NCI-H187 (cell line): Measurements from ENCODE around the gene ADD3.
"Not testable (repeated sequence)": the region's sequence is repeated elsewhere in the genome, so short reads cannot be mapped to it uniquely, and the experiment has no call there.

Source experiments
- DNase-seq, 2 experiments: peaks; one replicate each; lab custom pipeline; 2025; lab: John Stamatoyannopoulos, UW

Gene ADD3

GRCh38 chr10:110103921-110104461 lies 96.2 kb downstream of the ADD3 start:
- DNase-seq: no peak

DNA sequence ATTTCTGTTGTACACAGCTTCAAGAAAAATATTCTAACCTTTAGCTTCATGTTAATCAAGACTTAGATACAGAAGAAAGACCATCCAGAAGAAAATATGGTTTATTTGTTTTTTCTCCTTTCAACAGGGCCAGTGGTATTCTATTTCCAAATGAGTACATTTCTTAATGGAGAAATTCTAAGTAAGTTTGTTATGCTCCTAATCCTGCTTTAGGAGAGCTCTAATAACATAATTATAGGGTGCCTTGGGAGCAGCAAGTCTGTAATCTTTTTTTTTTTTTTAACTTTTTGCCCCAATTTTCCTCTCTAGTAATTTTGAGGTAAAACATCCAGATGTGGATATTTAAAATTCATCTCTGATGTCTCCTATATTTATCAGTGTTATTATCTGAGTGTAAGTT lies 98.1 kb downstream of the ADD3 start:
- no peak for DNase-seq

DNA sequence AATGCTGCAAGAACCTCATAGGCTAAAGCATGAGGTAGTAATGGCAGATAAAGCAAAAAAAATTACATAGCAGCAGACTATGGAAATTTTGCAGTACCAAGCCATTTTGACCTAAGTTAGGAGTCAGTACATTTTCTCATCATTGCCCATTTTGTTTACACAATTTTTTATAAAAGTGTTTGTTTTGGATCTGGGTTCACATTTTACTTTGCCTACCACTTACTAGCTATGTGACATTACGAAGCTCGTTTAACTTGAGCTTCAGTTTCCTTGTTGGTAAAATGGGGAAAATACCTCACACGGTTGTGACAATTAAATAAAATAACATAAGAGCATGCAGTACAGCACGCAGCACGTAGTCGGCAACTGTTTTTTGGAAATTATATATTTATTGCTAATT lies 99.6 kb downstream of the ADD3 start:
- DNase-seq: no peak

DNA sequence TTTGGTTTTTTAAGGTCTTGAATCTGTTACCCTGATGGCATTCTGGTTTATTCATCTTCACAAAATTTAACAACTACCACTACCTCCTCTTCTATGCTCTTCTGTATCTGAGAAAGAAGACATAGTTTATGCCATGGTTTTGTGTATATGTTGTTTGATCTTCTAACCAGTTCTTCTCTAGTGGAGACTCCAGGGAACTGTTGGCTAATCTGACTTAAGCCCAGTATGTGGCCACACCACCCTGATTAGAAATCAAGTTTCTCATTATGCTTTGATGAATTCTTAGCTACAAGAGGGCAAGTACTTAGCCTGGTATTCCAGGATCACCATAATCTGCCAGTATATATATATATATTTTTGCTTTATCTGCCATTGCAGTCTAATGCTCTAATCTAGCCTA lies 100.1 kb downstream of the ADD3 start:
- DNase-seq: no peak

DNA sequence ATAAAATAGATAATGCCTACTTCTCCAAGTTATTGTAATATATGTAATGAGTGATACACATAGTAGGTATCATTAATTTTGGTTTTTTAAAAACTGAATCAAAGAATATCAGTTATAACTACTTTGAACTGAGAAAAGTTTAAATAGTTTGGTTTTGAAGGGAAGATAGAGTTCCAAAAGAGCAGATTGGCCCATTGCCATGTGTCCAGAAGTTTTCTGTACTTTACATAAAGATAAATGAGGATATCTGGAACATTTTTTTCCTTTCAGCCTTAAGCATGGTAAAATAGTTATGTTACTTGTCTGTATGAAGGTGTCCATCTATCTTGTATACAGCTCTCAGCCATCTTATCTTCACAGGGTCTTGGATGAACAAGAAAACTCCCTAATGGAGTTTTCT lies 101.7 kb downstream of the ADD3 start:
- DNase-seq: no peak

DNA sequence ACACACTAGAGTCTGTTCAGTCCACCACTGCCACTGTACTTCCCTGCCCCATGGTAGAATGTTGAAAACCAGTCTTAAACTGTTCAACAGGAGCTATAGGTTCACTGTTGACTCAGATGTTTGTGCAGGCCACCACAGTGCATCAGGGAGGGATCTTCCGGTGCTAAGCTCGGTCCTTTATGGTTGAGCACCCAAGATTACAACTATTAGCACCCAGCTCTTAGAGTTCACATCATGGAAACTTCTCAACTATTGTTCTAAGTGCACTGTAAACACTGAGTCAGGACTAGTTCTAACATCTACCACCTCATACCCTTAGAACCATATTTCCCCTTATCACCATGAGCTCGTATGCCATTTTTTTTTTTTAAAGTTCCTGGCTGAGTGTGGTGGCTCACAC lies 102.6 kb downstream of the ADD3 start:
- DNase-seq: no peak

DNA sequence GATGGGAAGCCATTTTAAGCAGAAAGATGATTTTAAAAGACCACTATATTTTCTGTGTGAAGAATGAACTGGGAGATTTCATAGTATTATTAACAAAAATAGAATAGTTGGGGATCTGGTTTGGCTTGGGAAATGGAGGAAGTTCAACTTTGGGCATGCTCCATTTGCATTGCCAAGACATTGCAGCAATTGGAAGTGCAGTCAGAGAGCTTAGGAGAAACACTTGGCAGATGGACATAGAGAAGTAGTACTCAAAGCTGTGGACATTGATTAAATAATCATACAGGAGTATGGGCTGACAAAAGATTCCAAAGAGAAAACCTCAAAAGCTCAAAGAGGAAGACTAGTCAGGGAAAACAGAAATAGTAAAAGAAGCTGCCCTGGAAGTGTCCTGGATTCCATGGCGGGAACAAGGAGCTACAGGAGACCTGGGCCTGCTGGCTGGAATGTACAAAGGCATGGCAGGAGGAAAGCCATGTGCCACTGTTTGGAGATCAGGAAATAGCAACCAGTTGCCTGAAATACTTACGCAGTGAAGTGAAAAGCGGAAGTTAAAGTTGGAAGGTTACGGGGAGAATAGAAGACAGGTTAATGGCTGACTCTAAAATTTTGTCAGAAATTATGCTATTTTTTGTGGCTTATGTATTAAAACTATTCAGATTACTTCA lies 106.0 kb downstream of the ADD3 start:
- DNase-seq: no peak

DNA sequence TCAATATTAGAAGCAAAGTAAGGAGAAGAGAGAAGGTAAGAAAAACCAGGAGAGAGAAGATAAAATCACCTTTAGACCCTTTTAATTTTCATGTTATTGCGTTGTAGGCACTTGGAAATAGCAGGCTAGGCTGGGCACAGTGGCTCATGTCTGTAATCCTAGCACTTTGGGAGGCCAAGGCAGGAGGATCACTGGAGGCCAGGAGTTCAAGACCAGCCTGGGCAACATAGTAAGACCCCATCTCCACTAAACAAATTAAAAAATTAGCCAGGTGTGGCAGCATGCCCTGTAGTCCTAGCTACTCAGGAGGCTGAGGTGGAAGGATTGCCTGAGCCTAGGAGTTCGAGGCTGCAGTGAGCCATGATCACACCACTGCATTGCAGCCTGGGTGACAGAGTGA lies 106.9 kb downstream of the ADD3 start:
- not testable (repeated sequence) for DNase-seq

GRCh38 chr10:110115784-110116520 lies 108.2 kb downstream of the ADD3 start:
- no peak for DNase-seq

- no peak for DNase-seq
Observed at GRCh38 chr10:110118891-110119621, 111.3 kb downstream of the ADD3 start.

DNA sequence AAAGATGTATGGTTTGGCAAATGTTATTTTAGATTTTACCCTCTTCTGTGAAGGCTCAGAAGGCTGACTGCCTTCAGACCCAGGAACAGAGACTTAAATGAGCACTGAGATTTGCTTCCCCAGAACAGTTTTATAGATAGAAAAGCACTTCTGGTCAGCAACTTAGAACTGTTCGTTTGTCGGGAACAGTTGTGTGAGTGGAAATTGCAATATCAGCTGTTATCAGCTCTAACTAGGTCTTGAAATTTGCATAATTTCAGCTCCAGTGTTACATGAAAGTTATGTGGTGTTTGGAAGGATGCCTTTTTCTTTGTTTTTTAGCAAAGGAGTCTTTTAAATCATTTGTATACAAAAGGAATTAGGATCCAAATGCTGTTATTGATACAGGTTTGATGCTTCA lies 115.8 kb downstream of the ADD3 start:
- no peak for DNase-seq

DNA sequence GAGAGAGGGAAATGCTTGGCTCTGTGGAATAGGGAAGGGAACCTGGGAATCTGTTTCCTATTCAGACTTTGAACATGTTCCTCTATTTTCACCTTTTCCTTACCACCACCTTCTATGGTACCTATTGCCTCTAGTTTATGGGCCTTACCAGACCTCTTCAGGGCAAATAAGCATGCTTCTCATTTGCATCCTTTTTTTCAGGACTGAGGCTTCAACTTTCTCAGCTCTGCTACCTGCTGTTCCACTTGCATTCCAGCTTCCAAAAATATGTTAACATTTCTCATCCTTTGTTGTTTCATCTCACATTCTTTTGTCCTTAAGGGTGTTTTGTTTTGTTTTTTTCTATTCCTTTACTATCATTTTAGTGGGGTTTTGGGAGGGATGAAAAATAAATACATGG lies 121.7 kb downstream of the ADD3 start:
- no peak for DNase-seq

GRCh38 chr10:110134917-110135316 lies 127.1 kb downstream of the ADD3 start:
- DNase-seq: no peak

DNA sequence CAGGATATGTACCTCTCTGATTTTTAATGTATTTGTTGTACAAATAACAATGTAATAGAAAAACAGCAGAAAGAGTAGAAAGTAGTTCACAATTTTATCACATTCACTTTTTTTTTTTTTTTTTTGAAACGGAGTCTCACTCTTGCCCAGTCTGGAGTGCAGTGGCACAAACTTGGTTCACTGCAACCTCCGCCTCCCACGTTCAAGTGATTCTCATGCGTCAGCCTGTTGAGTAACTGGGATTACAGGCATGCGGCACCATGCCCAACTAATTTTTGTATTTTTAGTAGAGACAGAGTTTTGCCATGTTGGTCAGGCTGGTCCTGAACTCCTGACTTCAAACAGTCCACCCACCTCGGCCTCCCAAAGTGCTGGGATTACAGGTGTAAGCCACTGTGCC lies 128.1 kb downstream of the ADD3 start:
- not testable (repeated sequence) for DNase-seq

DNA sequence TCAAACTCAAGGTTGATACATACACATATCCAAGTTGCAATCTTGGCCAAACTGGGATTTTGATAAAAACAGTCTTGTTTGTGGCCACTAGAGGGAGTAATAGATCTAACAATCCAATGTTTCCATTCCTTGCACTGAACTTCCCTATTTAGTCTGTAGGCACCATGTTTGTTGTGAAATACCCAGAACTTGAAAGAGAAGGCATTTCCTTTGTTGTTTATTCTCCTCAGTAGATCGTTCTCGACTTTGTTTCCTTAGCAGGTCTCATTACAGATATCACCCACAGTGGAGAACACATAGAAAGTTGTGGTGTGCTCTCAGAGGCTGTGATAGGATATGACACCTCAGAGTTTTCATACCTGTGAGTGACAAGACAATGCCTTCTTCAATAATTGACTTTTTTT lies 129.4 kb downstream of the ADD3 start:
- no peak for DNase-seq

DNA sequence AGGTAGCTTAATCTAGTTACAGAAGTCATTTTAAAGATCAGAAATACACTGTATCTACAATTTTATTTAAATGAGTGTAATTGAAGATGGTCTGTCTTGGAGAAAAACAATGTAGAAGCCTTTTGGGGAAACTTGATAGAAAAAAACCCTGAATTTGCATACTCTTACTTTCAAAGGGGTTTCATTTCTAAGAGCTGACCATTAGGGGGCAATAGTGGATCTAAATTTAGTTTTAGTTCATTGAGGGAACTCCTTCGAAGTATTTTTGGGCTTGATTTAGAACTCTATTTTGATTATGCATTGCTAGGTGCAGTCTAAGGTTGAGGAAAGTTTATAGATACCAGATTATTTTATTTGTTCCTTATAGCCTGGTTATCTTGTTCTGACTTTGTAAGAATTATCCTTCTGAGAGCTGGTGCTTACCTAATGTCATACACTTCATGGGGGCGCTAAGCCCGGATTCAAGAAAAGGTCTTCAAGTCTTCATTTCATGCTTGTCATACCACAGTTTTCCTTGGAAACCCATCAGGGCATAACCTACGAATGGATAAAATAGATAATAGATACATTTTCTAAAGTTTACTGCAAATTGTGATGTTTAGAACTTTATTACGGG lies 130.5 kb downstream of the ADD3 start:
- DNase-seq: no peak

GRCh38 chr10:110141185-110141584 lies 133.4 kb downstream of the ADD3 start:
- DNase-seq: no peak

DNA sequence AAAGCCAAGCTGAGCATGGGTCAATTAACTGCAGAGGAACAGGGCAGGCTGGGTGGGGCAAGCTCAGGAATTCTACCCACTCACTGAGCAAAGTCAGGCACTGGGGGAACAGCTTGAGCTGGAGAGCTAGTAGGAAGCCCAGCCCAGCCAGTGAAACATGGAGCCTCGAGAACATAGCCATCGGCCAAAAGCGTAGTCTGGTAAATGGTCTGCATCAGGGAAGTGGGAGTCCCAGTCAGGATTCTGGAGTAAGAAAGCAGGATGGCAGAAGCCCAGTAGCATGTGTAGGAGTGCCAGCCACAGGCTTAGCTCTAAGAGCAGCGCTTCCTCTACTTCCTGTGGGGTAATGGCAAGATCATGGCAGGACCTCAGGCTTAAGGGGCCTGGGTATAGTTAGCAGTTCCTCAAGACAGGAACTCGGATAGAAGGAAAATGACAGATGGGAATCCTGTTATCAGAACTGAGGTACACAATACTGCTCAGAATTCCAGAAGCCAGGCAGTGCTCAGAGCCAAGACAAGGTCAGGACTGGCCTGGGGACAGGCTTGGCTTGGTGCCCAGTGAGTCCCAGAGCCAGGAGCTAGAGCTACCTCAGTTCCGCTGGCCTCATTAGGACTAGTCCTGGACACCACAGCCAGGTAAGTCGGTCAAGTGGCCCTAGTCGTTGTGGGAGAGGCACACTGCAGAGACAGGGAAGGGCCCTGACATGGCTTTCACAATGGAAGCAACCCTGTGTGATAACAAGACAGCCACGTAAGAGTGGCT lies 134.3 kb downstream of the ADD3 start:
- DNase-seq: no peak

DNA sequence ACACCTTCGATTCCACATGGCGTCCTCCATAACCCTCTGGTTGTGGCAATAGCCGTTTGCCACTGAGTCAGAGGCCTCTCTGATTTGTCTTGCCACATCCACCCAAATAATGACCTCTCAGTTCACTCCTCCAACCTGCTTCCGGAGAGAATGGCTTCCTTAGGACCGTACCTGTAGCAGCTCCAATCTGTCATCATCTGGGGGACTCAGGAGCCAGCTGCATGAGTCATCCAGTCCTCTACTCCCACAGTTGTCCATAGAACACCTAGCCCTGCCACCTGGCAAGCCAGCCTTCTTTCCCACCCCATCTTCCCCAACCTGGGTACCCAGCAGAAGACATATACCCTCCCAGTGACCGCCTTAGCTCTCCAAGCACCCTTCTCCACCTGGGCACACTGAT lies 135.2 kb downstream of the ADD3 start:
- DNase-seq: no peak

DNA sequence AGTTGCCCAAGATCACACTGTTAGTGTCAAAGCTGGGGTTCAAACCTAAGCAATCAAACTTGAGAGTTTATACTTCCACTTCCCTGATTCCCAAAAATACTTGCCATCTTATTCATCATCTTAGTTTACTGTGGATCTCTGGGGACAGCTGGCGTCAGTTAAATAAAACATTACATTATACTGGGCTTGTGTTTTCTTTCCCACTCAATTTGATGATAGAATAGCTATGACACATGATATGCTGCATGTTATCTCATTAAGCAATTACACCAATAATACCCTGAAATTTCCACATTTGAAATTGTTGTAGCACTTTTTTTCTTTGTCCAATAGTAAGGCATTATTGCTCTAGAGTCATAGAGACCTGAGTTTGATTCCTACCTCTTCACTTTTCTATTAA lies 136.7 kb downstream of the ADD3 start:
- DNase-seq: no peak

- peak in 1 of 2 experiments; percentile 64 for DNase-seq
Observed at GRCh38 chr10:110147961-110148360, 140.2 kb downstream of the ADD3 start.

GRCh38 chr10:110149259-110149658 lies 141.5 kb downstream of the ADD3 start:
- DNase-seq: no peak
